Mesenchymal stem cell (in vitro differentiated cells and primary cell): ENCODE results near the gene FAM83C.

Source experiments
- DNase-seq: peaks from one replicate; pipeline ENCODE4 v3.0.0-alpha.2; 2013
- H2AFZ ChIP-seq: one replicate; pipeline ENCODE4 v1.6.1; 2013; ENCODE audit warnings: low read depth, mild to moderate bottlenecking, control low read depth, inconsistent platforms, low read length, moderate library complexity
- H2AK5ac ChIP-seq: 2 replicates; pipeline ENCODE4 v1.6.1; 2013; ENCODE audit warnings: low read length, moderate library complexity, mild to moderate bottlenecking, inconsistent platforms; ENCODE audit not compliant: severe bottlenecking
- H2BK120ac ChIP-seq: one replicate; pipeline ENCODE4 v1.6.1; 2013; ENCODE audit warnings: low read depth, mild to moderate bottlenecking, inconsistent platforms, low read length, moderate library complexity
- H2BK12ac ChIP-seq, 2 experiments: one replicate each; pipeline ENCODE4 v1.6.1; 2013; ENCODE audit warnings: inconsistent platforms in 2 of 2, low read length in 2 of 2, mild to moderate bottlenecking in 2 of 2, moderate library complexity in 2 of 2, control low read depth in 1 of 2
- H2BK15ac ChIP-seq: one replicate; pipeline ENCODE4 v1.6.1; 2013; ENCODE audit warnings: mild to moderate bottlenecking, low read depth, inconsistent platforms; ENCODE audit not compliant: poor library complexity, severe bottlenecking
- H2BK5ac ChIP-seq: 2 replicates; pipeline ENCODE4 v1.6.1; 2013; ENCODE audit warnings: low read depth, mild to moderate bottlenecking, low read length, control low read depth, inconsistent platforms; ENCODE audit not compliant: poor library complexity, severe bottlenecking
- H3K14ac ChIP-seq, 2 experiments: one replicate each; pipeline ENCODE4 v1.6.1; 2013; ENCODE audit warnings: inconsistent platforms in 2 of 2, low read length in 2 of 2, control low read depth in 1 of 2, mild to moderate bottlenecking in 1 of 2, moderate library complexity in 1 of 2
- H3K18ac ChIP-seq, 2 experiments: one replicate each; pipeline ENCODE4 v1.6.1; 2013; ENCODE audit warnings: inconsistent platforms in 2 of 2, low read length in 2 of 2, control low read depth in 1 of 2, low read depth in 1 of 2, mild to moderate bottlenecking in 1 of 2
- H3K23ac ChIP-seq, 2 experiments: one replicate each; pipeline ENCODE4 v1.6.1; 2013; ENCODE audit warnings: inconsistent platforms in 2 of 2, low read length in 2 of 2, mild to moderate bottlenecking in 2 of 2, moderate library complexity in 2 of 2, control low read depth in 1 of 2
- H3K27ac ChIP-seq: 2 replicates; pipeline ENCODE4 v1.5.1; 2013; ENCODE audit warnings: mild to moderate bottlenecking, moderate library complexity, low read length, control low read depth, inconsistent platforms; ENCODE audit not compliant: poor library complexity, severe bottlenecking
- H3K27me3 ChIP-seq, 2 experiments: 2 replicates each; pipeline versions ENCODE4 v1.6.1 to v1.7.0; 2013; ENCODE audit warnings: low read length in 2 of 2, mild to moderate bottlenecking in 2 of 2, moderate library complexity in 2 of 2, control low read depth in 1 of 2, inconsistent platforms in 1 of 2; ENCODE audit not compliant: control insufficient read depth in 1 of 2, insufficient read depth in 1 of 2
- H3K36me3 ChIP-seq, 2 experiments: 2 replicates each; pipeline versions ENCODE4 v1.6.1 to v1.7.0; 2013; ENCODE audit warnings: low read length in 2 of 2, control low read depth in 1 of 2, inconsistent platforms in 1 of 2, low read depth in 1 of 2, mild to moderate bottlenecking in 1 of 2; ENCODE audit not compliant: insufficient read depth in 2 of 2, control insufficient read depth in 1 of 2
- H3K4ac ChIP-seq, 2 experiments: one replicate each; pipeline ENCODE4 v1.6.1; 2013; ENCODE audit warnings: inconsistent platforms in 2 of 2, low read length in 2 of 2, mild to moderate bottlenecking in 2 of 2, moderate library complexity in 2 of 2, control low read depth in 1 of 2, low read depth in 1 of 2
- H3K4me1 ChIP-seq: 2 replicates; pipeline ENCODE4 v1.6.1; 2013; ENCODE audit warnings: low read depth, low read length, control low read depth; ENCODE audit not compliant: control insufficient read depth, insufficient read depth
- H3K4me2 ChIP-seq: 2 replicates; pipeline ENCODE4 v1.6.1; 2013; ENCODE audit warnings: low read length, mild to moderate bottlenecking, inconsistent platforms; ENCODE audit not compliant: poor library complexity, severe bottlenecking
- H3K4me3 ChIP-seq, 2 experiments: 2 replicates each; pipeline versions ENCODE4 v1.5.1 to v1.7.0; 2013; ENCODE audit warnings: low read length in 2 of 2, mild to moderate bottlenecking in 2 of 2, control low read depth in 1 of 2, low read depth in 1 of 2; ENCODE audit not compliant: insufficient read depth in 1 of 2
- H3K79me1 ChIP-seq: replicated peaks from 2 replicates; pipeline ENCODE4 v1.6.1; 2013; ENCODE audit warnings: mild to moderate bottlenecking, control low read depth, low read length, inconsistent platforms; ENCODE audit not compliant: poor library complexity, severe bottlenecking
- H3K9ac ChIP-seq: 2 replicates; pipeline ENCODE4 v1.7.0; 2013; ENCODE audit warnings: mild to moderate bottlenecking, low read length, moderate library complexity
- H3K9me3 ChIP-seq: 2 replicates; pipeline ENCODE4 v1.7.0; 2013; ENCODE audit warnings: mild to moderate bottlenecking, low read length; ENCODE audit not compliant: control insufficient read depth
- H4K8ac ChIP-seq: one replicate; pipeline ENCODE4 v1.6.1; 2013; ENCODE audit warnings: inconsistent platforms, mild to moderate bottlenecking, low read length, moderate library complexity
- H4K91ac ChIP-seq: one replicate; pipeline ENCODE4 v1.6.1; 2013; ENCODE audit warnings: mild to moderate bottlenecking, low read length, inconsistent platforms
- WGBS: methylation state at CpG from one replicate; pipeline ENCODE4 v1.1.7; 2013; ENCODE audit warnings: mixed read lengths; 5-methylcytosine and 5-hydroxymethylcytosine counted together

FAM83C gene

DNA sequence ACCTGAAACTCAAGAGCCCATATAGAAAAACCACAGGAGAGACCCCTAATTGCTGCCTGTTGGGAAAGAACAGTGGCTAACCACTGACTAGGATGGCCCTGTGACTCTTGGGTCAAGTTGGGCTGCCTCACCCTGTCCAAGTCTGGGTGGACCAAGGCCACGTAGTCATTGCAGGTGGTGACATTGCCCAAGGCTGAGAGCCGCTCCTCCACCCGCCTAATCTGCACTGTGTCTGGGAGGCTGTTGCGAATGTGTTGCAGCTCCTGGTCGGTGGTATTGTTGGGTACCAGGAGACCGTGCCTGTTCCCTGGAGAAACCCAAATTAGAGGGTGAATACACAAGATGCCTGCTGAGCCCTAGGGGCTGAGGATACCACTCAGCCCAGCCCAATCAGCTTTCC lies 11.7 kb downstream of the FAM83C start:
- peaks cover 5% of the 10 kb centered on the region for H3K79me1 ChIP-seq
- no peak overlapping the region for H3K9ac ChIP-seq
- DNase-seq = no peak
- no peak overlapping the region for H2AFZ ChIP-seq
- H3K27me3 ChIP-seq = no peaks in the 10 kb centered on the region
- no peak overlapping the region for H4K91ac ChIP-seq
- H3K4ac ChIP-seq = no peak overlapping the region
- H2AK5ac ChIP-seq = no peak overlapping the region
- no peaks in the 10 kb centered on the region for H3K9me3 ChIP-seq
- H2BK5ac ChIP-seq = no peak overlapping the region
- no peak overlapping the region for H3K14ac ChIP-seq
- peak overlapping the region in 1 of 2 experiments; percentile 9 for H3K23ac ChIP-seq
- no peak overlapping the region for H3K4me3 ChIP-seq
- no peak overlapping the region for H2BK12ac ChIP-seq
- H3K4me1 ChIP-seq = peaks cover 38% of the 10 kb centered on the region
- no peak overlapping the region for H3K18ac ChIP-seq
- H4K8ac ChIP-seq = no peak overlapping the region
- no peak overlapping the region for H3K4me2 ChIP-seq
- peak overlapping the region; percentile 17 for H3K27ac ChIP-seq
- H2BK120ac ChIP-seq = no peak overlapping the region
- H2BK15ac ChIP-seq = no peak overlapping the region
- peaks cover 47 to 49% of the 10 kb centered on the region in 2 experiments for H3K36me3 ChIP-seq
- WGBS = 95% methylated on average over 6 of the region's 6 CpGs

DNA sequence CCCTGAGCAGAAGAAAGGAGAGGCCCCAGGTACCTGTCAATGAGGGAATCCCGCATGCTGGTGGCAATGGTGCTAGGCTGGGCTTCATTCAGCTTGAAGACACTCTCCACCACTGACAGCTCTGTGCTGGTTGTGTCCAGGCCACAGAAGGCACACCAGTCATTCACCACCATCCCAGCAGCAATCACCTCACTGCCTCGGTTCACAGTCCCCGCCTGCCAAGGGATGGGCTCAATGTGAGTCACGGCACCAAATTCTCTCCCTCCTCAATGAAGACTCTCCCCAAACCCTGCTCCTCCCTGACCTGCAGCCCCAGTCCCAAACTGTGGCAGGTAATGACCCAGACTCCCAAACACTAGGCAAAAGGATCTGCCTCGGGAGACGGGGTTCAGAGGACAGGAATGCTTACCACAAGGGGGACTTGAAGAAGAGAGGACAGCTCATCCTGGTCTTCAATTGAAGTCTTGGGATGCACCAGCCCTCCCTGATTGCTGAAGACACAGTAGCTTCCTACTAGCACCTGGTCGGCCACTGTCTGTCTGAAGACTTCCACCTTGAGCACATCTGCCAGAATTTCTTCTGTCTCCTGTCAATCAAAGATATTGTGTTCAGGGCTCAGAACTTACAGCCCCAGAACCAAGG lies 12.6 kb downstream of the FAM83C start:
- H4K8ac ChIP-seq = no peak overlapping the region
- H3K27me3 ChIP-seq = no peaks in the 10 kb centered on the region
- H2AFZ ChIP-seq = no peak overlapping the region
- H4K91ac ChIP-seq = no peak overlapping the region
- no peak overlapping the region for H3K18ac ChIP-seq
- no peak overlapping the region for H2BK120ac ChIP-seq
- peaks cover 9% of the 10 kb centered on the region for H3K79me1 ChIP-seq
- H3K4me2 ChIP-seq = no peak overlapping the region
- H3K27ac ChIP-seq = peak overlapping the region; percentile 28
- no peak for DNase-seq
- peak overlapping the region; percentile 24 for H3K9ac ChIP-seq
- no peaks in the 10 kb centered on the region for H3K9me3 ChIP-seq
- H2AK5ac ChIP-seq = peak overlapping the region; percentile 7
- peak overlapping the region in 1 of 2 experiments; percentile 21 for H3K4ac ChIP-seq
- H3K36me3 ChIP-seq = peaks cover 56 to 58% of the 10 kb centered on the region in 2 experiments
- no peak overlapping the region for H3K4me3 ChIP-seq
- 97% methylated on average over 7 of the region's 7 CpGs for WGBS
- no peak overlapping the region for H3K14ac ChIP-seq
- H3K23ac ChIP-seq = no peak overlapping the region
- H3K4me1 ChIP-seq = peaks cover 42% of the 10 kb centered on the region
- H2BK15ac ChIP-seq = no peak overlapping the region
- H2BK5ac ChIP-seq = no peak overlapping the region
- H2BK12ac ChIP-seq = no peak overlapping the region

DNA sequence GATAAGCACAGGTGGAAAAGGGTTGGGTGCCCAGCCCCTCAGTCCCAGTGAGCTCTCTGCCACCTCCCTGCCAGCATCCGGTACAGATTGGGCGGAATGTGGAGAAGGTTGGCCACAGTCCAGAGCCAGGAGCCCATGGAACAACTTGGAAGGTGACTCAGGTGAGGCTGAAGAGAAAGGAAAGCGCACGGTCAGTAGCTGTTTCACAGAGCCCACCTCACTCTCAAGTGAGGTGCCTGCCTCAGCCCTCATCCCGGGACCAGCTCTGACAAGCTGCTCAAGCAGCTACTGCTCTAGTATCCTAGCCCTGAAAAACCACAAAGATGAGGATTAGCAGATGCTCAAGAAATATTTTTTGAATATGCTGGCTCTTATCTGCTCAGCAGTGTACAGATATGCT lies 13.2 kb downstream of the FAM83C start:
- Histone ChIP-seq H3K4me2 (no peak overlapping the region), H3K9me3 (no peaks in the 10 kb centered on the region), H3K9ac (peak overlapping the region; percentile 98), H2BK120ac (no peak overlapping the region), H3K4me3 (no peak overlapping the region), H2BK5ac (no peak overlapping the region), H3K18ac (no peak overlapping the region), H3K14ac (no peak overlapping the region), H2AFZ (no peak overlapping the region), H4K91ac (no peak overlapping the region), H3K27ac (peak overlapping the region; percentile 72), H2AK5ac (peak overlapping the region; percentile 54), H2BK12ac (no peak overlapping the region), H2BK15ac (no peak overlapping the region), H3K4ac (no peak overlapping the region), H3K4me1 (peaks cover 48% of the 10 kb centered on the region), H4K8ac (no peak overlapping the region), H3K36me3 (peaks cover 62 to 64% of the 10 kb centered on the region in 2 experiments), H3K79me1 (peaks cover 12% of the 10 kb centered on the region), H3K23ac (no peak overlapping the region), H3K27me3 (no peaks in the 10 kb centered on the region)
- DNase-seq = no peak
- WGBS = 98% methylated on average over 5 of the region's 5 CpGs

DNA sequence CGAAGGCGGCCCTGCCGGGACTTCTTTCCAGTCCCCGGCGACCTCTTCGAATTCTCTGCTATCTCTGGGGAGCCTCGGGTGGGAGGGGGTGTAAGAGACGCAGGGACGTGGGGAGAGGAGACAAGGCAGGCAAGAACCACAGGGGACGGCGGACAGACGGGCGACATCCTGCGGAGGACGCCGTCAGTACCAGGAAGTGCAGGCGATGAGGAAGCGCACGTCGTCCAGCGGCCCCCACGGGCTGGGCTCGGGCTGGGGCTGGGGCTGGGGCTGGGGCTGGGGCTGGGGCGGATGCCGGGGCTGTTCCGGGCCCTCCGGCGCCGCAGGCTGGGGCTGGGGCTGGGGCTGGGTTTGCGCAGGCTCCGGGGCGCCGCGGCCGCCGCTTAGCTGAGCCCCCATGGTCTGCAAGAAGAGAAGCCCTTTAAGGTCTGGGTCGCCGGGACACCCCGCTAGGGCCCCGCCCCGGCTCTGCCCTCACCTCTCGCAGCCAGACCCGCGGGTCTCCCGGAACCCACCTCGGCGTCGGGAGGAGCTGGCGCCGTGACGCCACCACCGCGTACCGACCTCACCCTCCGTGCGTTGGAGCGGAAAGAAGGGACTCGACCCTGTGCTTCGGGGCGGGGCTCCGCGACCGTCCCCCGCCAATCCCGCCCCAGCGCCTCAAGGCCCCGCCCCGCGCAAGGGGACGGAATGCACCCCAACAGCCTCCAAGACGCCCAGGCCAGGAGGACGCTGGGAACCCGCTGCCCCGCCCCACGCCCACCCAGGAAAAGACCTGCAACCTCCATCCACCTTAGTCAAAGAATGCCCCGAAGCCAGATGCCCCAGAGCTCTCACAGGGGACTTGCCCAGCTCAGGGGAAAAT lies 14.5 kb downstream of the FAM83C start, which contains the start of gene MMP24OS:
Gene MMP24OS (minus strand): TSS at position 592 of the 865 bp plus-strand sequence. CDS start 193 bp downstream, at position 399.
- peak within 1 kb of the TSS in 1 of 2 experiments; percentile 95 for H3K14ac ChIP-seq
- H2BK12ac ChIP-seq = peak within 1 kb of the TSS in 1 of 2 experiments; percentile 12
- H3K4me1 ChIP-seq = peaks cover 46% of the 10 kb centered on the region
- H2AFZ ChIP-seq = peak within 1 kb of the TSS; percentile 46
- H2AK5ac ChIP-seq = peak within 1 kb of the TSS; percentile 54
- peak within 1 kb of the TSS; percentile 72 to 79 for H3K18ac ChIP-seq
- H3K9ac ChIP-seq = peak within 1 kb of the TSS; percentile 98
- H3K4ac ChIP-seq = peak within 1 kb of the TSS; percentile 57 to 92
- peak; percentile 91 for DNase-seq
- peak within 1 kb of the TSS; percentile 55 for H3K4me2 ChIP-seq
- peak within 1 kb of the TSS; percentile 37 for H2BK5ac ChIP-seq
- H3K79me1 ChIP-seq = peaks cover 12% of the 10 kb centered on the region
- peak within 1 kb of the TSS in 1 of 2 experiments; percentile 68 for H3K23ac ChIP-seq
- no peaks in the 10 kb centered on the region for H3K27me3 ChIP-seq
- WGBS = 1% methylated on average over 63 of the region's 76 CpGs
- H3K9me3 ChIP-seq = no peaks in the 10 kb centered on the region
- peak within 1 kb of the TSS; percentile 73 for H4K8ac ChIP-seq
- peak within 1 kb of the TSS; percentile 59 for H2BK120ac ChIP-seq
- H3K4me3 ChIP-seq = peak within 1 kb of the TSS; percentile 60 to 97
- peak within 1 kb of the TSS; percentile 19 for H2BK15ac ChIP-seq
- H3K27ac ChIP-seq = peak within 1 kb of the TSS; percentile 95
- peak within 1 kb of the TSS; percentile 85 for H4K91ac ChIP-seq
- H3K36me3 ChIP-seq = peaks cover 70 to 73% of the 10 kb centered on the region in 2 experiments
